Muscle layer of colon (tissue), 2 donors: ENCODE measurements around the gene GHRL.

Experiments
- H3K27ac ChIP-seq: one replicate; pipeline ENCODE4 v1.7.0; 2013; ENCODE audit warnings: low read depth, mild to moderate bottlenecking, low read length, moderate library complexity
- H3K27me3 ChIP-seq, 2 donors: one replicate each; pipeline ENCODE4 v1.7.0; 2013; ENCODE audit warnings: low read length in 2 of 2, mild to moderate bottlenecking in 2 of 2; ENCODE audit not compliant: insufficient read depth in 2 of 2, control insufficient read depth in 1 of 2
- H3K36me3 ChIP-seq: one replicate; pipeline ENCODE4 v1.7.0; 2013; ENCODE audit warnings: mild to moderate bottlenecking, low read length; ENCODE audit not compliant: insufficient read depth
- H3K4me1 ChIP-seq: one replicate; pipeline ENCODE4 v1.7.0; 2013; ENCODE audit warnings: mild to moderate bottlenecking, low read length; ENCODE audit not compliant: insufficient read depth
- H3K4me3 ChIP-seq, 2 donors: one replicate each; pipeline ENCODE4 v1.7.0; 2013; ENCODE audit warnings: low read length in 2 of 2, low read depth in 1 of 2, mild to moderate bottlenecking in 1 of 2, moderate library complexity in 1 of 2
- H3K9ac ChIP-seq: one replicate; pipeline ENCODE4 v1.7.0; 2013; ENCODE audit warnings: low read length
- H3K9me3 ChIP-seq: one replicate; pipeline ENCODE4 v1.7.0; 2013; ENCODE audit warnings: mild to moderate bottlenecking, low read length
- donor health status: abdominal sarcoma.
- donor health status: Adenocarcinoma of cecum.

The GHRL gene

DNA sequence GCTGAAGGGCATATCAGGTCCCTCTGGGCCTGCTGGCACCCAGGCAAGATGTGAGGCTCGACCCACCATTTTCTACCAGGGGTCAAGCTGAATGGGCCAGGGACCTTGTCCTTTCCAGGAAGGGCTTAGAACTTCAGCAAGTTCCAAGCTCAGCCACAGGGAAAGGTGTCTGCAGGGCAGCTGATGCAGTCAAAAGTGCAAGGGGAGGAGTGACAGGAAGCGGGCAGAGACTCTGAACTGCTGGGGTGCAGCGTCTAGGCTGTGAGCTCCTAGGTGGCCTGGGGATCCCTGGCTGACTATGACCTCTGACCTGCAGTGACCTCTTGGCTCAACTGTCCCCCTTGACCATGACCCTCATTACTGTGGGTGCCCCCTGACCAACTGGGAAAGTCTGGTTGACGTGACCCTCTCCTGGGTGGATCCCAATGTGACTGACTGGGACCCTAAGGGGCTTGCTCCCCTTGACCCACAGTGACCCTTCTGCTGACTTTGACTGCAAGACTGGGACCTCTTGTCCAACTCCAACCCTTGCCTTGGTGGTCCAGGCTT, 42.5 kb upstream of the GHRL start:
- Histone ChIP-seq H3K4me3 (no peak overlapping the region), H3K9ac (no peak overlapping the region), H3K27ac (no peak overlapping the region), H3K36me3 (no peaks in the 10 kb centered on the region), H3K4me1 (no peaks in the 10 kb centered on the region), H3K9me3 (no peaks in the 10 kb centered on the region), H3K27me3 (peaks cover 0 to 3% of the 10 kb centered on the region in 2 donors)

DNA sequence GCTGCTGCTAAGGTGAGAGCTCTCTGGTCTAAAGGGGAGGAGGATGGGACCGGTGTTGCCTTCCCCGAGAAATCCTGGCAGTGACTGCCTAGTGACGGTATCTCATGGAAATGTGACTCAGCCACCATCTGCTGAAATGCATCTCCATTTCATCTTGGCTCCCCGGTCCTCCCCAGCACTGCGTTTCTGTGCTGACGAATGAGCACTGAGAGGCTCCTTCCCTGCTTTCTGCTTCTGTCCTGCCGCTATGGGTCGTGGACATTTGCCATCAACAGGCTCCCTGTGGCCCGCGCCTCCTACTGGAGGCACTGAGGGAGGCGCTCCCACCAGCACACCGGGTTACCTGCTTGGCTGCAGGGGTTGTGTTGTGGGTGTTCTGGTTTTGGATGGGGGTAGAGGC, 41.7 kb upstream of the GHRL start:
- Histone ChIP-seq H3K4me3 (no peak overlapping the region), H3K9me3 (no peaks in the 10 kb centered on the region), H3K27ac (no peak overlapping the region), H3K36me3 (no peaks in the 10 kb centered on the region), H3K9ac (no peak overlapping the region), H3K4me1 (no peaks in the 10 kb centered on the region), H3K27me3 (peaks cover 0 to 4% of the 10 kb centered on the region in 2 donors)

DNA sequence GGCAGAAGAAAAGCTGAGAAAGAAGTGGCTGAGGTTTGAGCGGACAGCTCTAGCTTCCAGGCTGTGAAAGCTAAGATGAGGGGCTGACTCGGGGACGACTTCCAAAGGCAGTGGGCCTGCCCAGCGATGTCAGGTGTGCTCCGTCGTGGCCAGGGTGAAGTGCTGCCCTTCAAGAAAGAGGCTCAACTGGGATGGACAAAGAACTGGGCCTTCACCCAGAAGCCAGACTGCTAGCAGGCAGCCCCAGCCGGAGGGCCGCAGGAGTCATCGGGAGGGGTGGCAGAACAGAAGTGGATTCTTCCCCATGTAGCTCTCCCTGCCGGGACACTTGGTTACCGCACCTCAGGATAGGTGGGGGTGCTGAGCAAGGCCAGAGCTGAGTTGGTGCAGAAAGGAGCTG, 41.3 kb upstream of the GHRL start:
- no peak overlapping the region for H3K4me3 ChIP-seq
- H3K36me3 ChIP-seq = no peaks in the 10 kb centered on the region
- H3K27me3 ChIP-seq = peaks cover 0 to 4% of the 10 kb centered on the region in 2 donors
- no peaks in the 10 kb centered on the region for H3K4me1 ChIP-seq
- H3K9ac ChIP-seq = no peak overlapping the region
- no peaks in the 10 kb centered on the region for H3K9me3 ChIP-seq
- no peak overlapping the region for H3K27ac ChIP-seq

GRCh38 chr3:10333349-10333650, 40.6 kb upstream of the GHRL start:
- no peaks in the 10 kb centered on the region for H3K9me3 ChIP-seq
- no peak overlapping the region for H3K9ac ChIP-seq
- H3K4me1 ChIP-seq = no peaks in the 10 kb centered on the region
- H3K4me3 ChIP-seq = no peak overlapping the region
- no peak overlapping the region for H3K27ac ChIP-seq
- peaks cover 0 to 4% of the 10 kb centered on the region in 2 donors for H3K27me3 ChIP-seq
- H3K36me3 ChIP-seq = no peaks in the 10 kb centered on the region

GRCh38 chr3:10332481-10333348, 40.0 kb upstream of the GHRL start:
- H3K4me3 ChIP-seq = no peak overlapping the region
- no peak overlapping the region for H3K27ac ChIP-seq
- H3K9me3 ChIP-seq = no peaks in the 10 kb centered on the region
- no peaks in the 10 kb centered on the region for H3K36me3 ChIP-seq
- no peaks in the 10 kb centered on the region for H3K4me1 ChIP-seq
- H3K27me3 ChIP-seq = peaks cover 0 to 4% of the 10 kb centered on the region in 2 donors
- no peak overlapping the region for H3K9ac ChIP-seq

DNA sequence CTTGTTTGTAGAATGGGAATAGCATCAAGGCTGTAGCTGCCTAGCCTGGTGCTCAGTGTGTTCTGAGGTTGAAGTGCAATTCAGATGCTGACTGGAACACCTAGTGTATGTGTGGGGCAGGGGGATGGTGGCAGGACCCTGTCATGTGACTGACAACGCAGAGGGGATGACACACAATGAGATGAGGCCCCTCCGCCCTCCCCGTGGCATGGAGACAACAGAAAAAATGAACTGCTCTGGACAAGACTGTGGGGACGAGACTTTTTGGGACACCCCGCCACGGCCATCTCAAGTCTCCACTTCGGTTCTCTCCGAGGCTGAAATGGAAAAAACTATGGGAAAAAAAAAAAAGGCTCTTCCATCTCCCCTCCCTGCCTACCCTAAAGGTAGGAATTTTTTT, 38.6 kb upstream of the GHRL start:
- no peaks in the 10 kb centered on the region for H3K4me1 ChIP-seq
- H3K9me3 ChIP-seq = no peaks in the 10 kb centered on the region
- H3K4me3 ChIP-seq = no peak overlapping the region
- no peaks in the 10 kb centered on the region for H3K36me3 ChIP-seq
- peaks cover 0 to 4% of the 10 kb centered on the region in 2 donors for H3K27me3 ChIP-seq
- H3K9ac ChIP-seq = no peak overlapping the region
- H3K27ac ChIP-seq = no peak overlapping the region

DNA sequence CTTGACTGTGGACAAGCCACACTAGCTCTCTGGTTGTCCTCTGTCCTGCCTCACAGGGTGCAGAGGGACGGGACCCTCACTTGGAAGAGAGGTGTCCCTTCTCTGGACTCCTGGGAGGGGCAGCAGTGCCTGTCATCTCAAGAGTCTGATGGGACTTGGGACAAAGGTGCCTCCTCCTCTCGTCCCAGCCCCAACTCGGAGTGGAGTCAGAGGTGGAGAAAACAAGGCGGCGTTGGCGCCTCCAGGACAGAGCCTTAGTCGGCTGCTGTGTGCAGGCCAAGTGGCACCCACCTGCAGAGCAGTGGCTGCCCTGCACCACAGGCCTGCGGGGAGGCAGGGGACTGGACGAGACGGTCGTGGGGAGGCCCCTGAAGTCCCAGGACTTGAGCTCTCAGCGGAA, 37.6 kb upstream of the GHRL start:
- H3K36me3 ChIP-seq = no peaks in the 10 kb centered on the region
- no peak overlapping the region for H3K27ac ChIP-seq
- H3K4me1 ChIP-seq = no peaks in the 10 kb centered on the region

DNA sequence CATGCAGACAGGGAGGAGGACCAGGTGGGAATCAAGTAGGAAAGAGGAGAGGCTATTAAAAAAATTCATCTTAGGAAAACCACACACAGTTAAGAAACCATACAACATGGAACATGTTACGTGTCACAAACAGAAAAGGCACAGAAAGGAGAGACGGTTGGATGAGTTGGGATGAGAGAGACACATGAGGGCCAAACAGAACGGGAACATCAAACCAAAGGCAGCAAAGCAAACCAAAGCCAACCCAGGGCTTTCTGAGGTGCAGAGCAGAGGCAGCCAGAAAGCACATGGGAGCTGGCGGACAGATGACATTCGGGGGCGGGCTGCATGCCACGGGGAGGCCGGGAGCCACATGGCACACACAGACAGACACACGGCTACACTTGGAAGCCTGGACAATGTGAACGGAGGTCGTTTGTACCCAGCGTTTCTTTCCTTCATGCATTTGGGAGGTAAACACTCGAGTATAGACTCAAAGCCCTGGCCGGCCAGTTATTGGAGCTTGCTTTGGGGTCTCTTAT, 36.8 kb upstream of the GHRL start:
- H3K4me1 ChIP-seq = no peaks in the 10 kb centered on the region
- no peaks in the 10 kb centered on the region for H3K36me3 ChIP-seq
- peaks cover 0 to 4% of the 10 kb centered on the region in 2 donors for H3K27me3 ChIP-seq
- no peak overlapping the region for H3K27ac ChIP-seq
- H3K4me3 ChIP-seq = no peak overlapping the region
- H3K9ac ChIP-seq = no peak overlapping the region
- H3K9me3 ChIP-seq = no peaks in the 10 kb centered on the region

More for the DNA sequence above, 37.6 kb upstream of the GHRL start:
- H3K9me3 ChIP-seq = no peaks in the 10 kb centered on the region
- peaks cover 0 to 4% of the 10 kb centered on the region in 2 donors for H3K27me3 ChIP-seq
- H3K9ac ChIP-seq = no peak overlapping the region
- H3K4me3 ChIP-seq = no peak overlapping the region

DNA sequence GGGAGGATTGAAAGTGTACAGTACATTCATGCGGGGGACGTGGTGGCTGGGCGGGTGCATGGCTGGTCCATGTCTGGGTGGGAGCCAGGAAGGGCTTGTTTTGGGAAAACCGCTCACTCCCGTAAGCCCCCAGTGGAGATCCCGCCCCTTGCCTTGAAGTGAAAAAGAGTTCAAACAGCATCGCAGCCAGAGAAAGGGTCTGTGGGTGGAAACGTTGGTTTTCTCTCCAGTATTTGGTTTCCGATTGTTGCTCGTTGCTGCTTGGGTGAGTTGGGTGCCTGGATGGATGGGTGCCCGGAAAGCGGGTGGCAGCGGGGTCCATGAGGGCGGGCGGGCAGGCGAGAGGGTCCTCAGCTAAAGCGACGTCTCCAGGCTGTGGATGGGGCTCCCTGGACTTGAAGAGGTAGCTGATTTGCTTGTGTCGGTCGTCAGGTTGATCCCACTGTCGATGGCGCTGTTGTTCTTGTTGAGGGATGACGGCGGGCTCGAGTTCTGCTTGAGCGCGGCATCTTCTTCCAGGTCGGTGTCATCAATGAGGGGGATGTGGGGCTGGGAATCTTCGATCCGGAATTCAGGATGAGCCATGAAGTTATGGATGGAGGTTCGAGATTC, 35.8 kb upstream of the GHRL start:
- H3K9ac ChIP-seq = no peak overlapping the region
- no peak overlapping the region for H3K4me3 ChIP-seq
- H3K27ac ChIP-seq = no peak overlapping the region
- H3K4me1 ChIP-seq = no peaks in the 10 kb centered on the region
- H3K36me3 ChIP-seq = no peaks in the 10 kb centered on the region
- H3K9me3 ChIP-seq = no peaks in the 10 kb centered on the region
- peaks cover 0 to 4% of the 10 kb centered on the region in 2 donors for H3K27me3 ChIP-seq

GRCh38 chr3:10327592-10327991, 34.8 kb upstream of the GHRL start:
- peaks cover 0 to 4% of the 10 kb centered on the region in 2 donors for H3K27me3 ChIP-seq
- H3K36me3 ChIP-seq = no peaks in the 10 kb centered on the region
- no peak overlapping the region for H3K9ac ChIP-seq
- H3K9me3 ChIP-seq = no peaks in the 10 kb centered on the region
- no peak overlapping the region for H3K27ac ChIP-seq
- H3K4me3 ChIP-seq = no peak overlapping the region
- no peaks in the 10 kb centered on the region for H3K4me1 ChIP-seq

GRCh38 chr3:10322352-10322710, 29.6 kb upstream of the GHRL start:
- Histone ChIP-seq H3K27ac (no peak overlapping the region), H3K27me3 (no peaks in the 10 kb centered on the region), H3K36me3 (peaks cover 20% of the 10 kb centered on the region), H3K9ac (no peak overlapping the region), H3K9me3 (no peaks in the 10 kb centered on the region), H3K4me3 (no peak overlapping the region), H3K4me1 (peaks cover 17% of the 10 kb centered on the region)
